Coronary artery (tissue), 2 donors: ENCODE data around the gene FZR1.
A peak's percentile ranks its signal among the peaks of the same experiment; 100 is the strongest.

Experiments
- DNase-seq: peaks from one replicate; pipeline ENCODE4 v3.0.0-alpha.2; 2017; ENCODE audit warnings: low spot score
- H3K27ac ChIP-seq, 2 donors: fragments of 200-600 bp; sonication (generic); one replicate each; pipeline ENCODE4 v1.5.1; 2016 to 2019
- H3K4me3 ChIP-seq: fragments of 200-600 bp; sonication (generic); 2 replicates; pipeline ENCODE4 v1.5.1; 2016; ENCODE audit warnings: mild to moderate bottlenecking, moderate library complexity
- TF ChIP-seq, protein P1 (sequence below): fragments of 200-600 bp; sonication (generic); IDR thresholded peaks from one replicate; pipeline ENCODE4 v1.5.1; 2019; ENCODE audit warnings: antibody characterized with exemption

The FZR1 gene

DNA sequence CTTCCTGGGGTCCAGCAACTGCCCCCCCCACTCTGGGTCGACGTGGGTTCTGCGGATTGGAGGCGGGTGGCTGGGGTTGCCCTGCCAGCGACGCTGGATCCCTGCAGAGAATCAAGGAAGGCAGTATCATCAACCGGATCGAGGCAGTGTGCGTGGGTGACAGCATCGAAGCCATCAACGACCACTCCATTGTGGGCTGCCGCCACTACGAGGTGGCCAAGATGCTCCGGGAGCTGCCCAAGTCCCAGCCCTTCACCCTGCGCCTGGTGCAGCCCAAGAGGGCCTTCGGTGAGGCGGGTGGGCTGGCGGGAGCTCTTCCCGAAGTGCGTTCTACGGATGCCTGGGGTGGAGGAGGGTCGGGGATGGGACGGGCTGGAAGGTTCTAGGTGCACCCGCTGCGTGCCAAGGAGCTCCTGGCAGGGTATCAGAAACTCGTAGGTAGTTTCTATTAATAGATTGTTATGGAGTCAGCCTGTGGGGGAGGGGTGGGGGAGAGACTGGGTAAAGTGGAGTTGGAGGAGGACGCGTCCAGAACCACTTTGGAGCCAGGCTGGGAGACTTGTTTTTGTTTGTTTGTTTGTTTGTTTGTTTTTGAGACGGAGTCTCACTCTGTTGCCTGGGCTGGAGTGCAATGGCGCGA lies 80.7 kb downstream of the FZR1 start:
- DNase-seq = no peak
- Histone ChIP-seq H3K27ac (peak overlapping the region in 1 of 2 donors; percentile 50), H3K4me3 (no peak overlapping the region)
- TF ChIP-seq, protein P1, sequence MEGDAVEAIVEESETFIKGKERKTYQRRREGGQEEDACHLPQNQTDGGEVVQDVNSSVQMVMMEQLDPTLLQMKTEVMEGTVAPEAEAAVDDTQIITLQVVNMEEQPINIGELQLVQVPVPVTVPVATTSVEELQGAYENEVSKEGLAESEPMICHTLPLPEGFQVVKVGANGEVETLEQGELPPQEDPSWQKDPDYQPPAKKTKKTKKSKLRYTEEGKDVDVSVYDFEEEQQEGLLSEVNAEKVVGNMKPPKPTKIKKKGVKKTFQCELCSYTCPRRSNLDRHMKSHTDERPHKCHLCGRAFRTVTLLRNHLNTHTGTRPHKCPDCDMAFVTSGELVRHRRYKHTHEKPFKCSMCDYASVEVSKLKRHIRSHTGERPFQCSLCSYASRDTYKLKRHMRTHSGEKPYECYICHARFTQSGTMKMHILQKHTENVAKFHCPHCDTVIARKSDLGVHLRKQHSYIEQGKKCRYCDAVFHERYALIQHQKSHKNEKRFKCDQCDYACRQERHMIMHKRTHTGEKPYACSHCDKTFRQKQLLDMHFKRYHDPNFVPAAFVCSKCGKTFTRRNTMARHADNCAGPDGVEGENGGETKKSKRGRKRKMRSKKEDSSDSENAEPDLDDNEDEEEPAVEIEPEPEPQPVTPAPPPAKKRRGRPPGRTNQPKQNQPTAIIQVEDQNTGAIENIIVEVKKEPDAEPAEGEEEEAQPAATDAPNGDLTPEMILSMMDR = no peak
